SK-N-SH (cell line): ENCODE results near the gene MET.

Experiments used
- CHD2 ChIP-seq: fragments of 150-350 bp; IDR thresholded peaks from 2 replicates; pipeline ENCODE4 v1.6.1; 2018; ENCODE audit warnings: low read length; ENCODE audit not compliant: partially characterized antibody
- EP300 ChIP-seq, 2 experiments: IDR thresholded peaks; 2 replicates each; pipeline versions ENCODE4 v1.4.0 to v1.6.1; 2012; ENCODE audit warnings: borderline replicate concordance in 1 of 2, low read depth in 1 of 2, low read length in 1 of 2
- FOXJ3 ChIP-seq: sonication (generic); formaldehyde crosslinking; IDR thresholded peaks from 2 replicates; pipeline ENCODE4 v1.5.1; 2020; ENCODE audit warnings: mild to moderate bottlenecking, missing genetic modification reagents
- GABPA ChIP-seq: IDR thresholded peaks from 2 replicates; pipeline ENCODE4 v1.4.0; 2012; ENCODE audit warnings: low read depth, mild to moderate bottlenecking
- NRF1 ChIP-seq: IDR thresholded peaks from 2 replicates; pipeline ENCODE4 v1.6.1; 2012; ENCODE audit warnings: low read depth, mild to moderate bottlenecking, low read length
- RCOR1 ChIP-seq: fragments of 150-350 bp; IDR thresholded peaks from 2 replicates; pipeline ENCODE4 v1.6.1; 2017; ENCODE audit warnings: antibody characterized with exemption, low read length
- REST ChIP-seq: IDR thresholded peaks from 2 replicates; pipeline ENCODE4 v1.6.1; 2012; ENCODE audit warnings: mild to moderate bottlenecking, low read depth, low read length, moderate library complexity
- TAF1 ChIP-seq: IDR thresholded peaks from 2 replicates; pipeline ENCODE4 v1.6.1; 2012; ENCODE audit warnings: low read depth, mild to moderate bottlenecking, low read length, moderate library complexity, borderline replicate concordance
- TCF12 ChIP-seq: IDR thresholded peaks from 2 replicates; pipeline ENCODE4 v1.4.0; 2012
- TEAD4 ChIP-seq: IDR thresholded peaks from 2 replicates; pipeline ENCODE4 v1.4.0; 2012; ENCODE audit warnings: mild to moderate bottlenecking, borderline replicate concordance; ENCODE audit not compliant: insufficient read depth
- USF1 ChIP-seq: IDR thresholded peaks from 2 replicates; pipeline ENCODE4 v1.4.0; 2012; ENCODE audit warnings: low read depth, borderline replicate concordance
- USF2 ChIP-seq: fragments of 150-350 bp; IDR thresholded peaks from 2 replicates; pipeline ENCODE4 v1.6.1; 2017; ENCODE audit warnings: antibody characterized with exemption, low read length, low read depth, borderline replicate concordance
- YY1 ChIP-seq: IDR thresholded peaks from 2 replicates; pipeline ENCODE4 v1.4.0; 2012; ENCODE audit warnings: low read depth, mild to moderate bottlenecking
- TF ChIP-seq, protein P1 (sequence below): fragments of 200-600 bp; sonication (generic); IDR thresholded peaks from 2 replicates; pipeline ENCODE4 v1.6.1; 2017; ENCODE audit warnings: antibody characterized with exemption, mild to moderate bottlenecking, moderate library complexity

- TF ChIP-seq, protein P1, sequence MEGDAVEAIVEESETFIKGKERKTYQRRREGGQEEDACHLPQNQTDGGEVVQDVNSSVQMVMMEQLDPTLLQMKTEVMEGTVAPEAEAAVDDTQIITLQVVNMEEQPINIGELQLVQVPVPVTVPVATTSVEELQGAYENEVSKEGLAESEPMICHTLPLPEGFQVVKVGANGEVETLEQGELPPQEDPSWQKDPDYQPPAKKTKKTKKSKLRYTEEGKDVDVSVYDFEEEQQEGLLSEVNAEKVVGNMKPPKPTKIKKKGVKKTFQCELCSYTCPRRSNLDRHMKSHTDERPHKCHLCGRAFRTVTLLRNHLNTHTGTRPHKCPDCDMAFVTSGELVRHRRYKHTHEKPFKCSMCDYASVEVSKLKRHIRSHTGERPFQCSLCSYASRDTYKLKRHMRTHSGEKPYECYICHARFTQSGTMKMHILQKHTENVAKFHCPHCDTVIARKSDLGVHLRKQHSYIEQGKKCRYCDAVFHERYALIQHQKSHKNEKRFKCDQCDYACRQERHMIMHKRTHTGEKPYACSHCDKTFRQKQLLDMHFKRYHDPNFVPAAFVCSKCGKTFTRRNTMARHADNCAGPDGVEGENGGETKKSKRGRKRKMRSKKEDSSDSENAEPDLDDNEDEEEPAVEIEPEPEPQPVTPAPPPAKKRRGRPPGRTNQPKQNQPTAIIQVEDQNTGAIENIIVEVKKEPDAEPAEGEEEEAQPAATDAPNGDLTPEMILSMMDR: no peak
- TF ChIP-seq FOXJ3 (CRISPR knock-in tag) (no peak), EP300 (IDR thresholded peaks at IDR 0.05; ENCODE audit: borderline replicate concordance in 1 of 2, low read depth in 1 of 2, low read length in 1 of 2) (no peak), USF1 (no peak), NRF1 (no peak), CHD2 (no peak), TAF1 (no peak), TCF12 (no peak), YY1 (no peak), RCOR1 (no peak), USF2 (no peak), GABPA (no peak), REST (no peak), TEAD4 (no peak)
Observed at GRCh38 chr7:116710764-116711452, 38.9 kb downstream of the MET start.
